GM12878 (cell line): ENCODE data around the gene SP3. TPM values are rescaled to one million over a fixed set of nuclear protein-coding genes. Genes with fewer than 3 reads are reported as not detected.

ENCODE experiments used
- ATAC-seq: fragments of 200-7000 bp; cut with Tn5 transposase; 3 replicates; pipeline ENCODE4 v1.9.1; 2020; ENCODE audit warnings: mild to moderate bottlenecking, moderate library complexity
- BruUV-seq: library from RNA; stranded (reverse); fragments of 400-500 nt; replicated peaks from 2 replicates; lab custom pipeline; 2021; lab: Mats Ljungman, UMichigan
- CTCF ChIA-PET: fragments of 300-600 bp; sonication (Branson Sonifier 250); formaldehyde crosslinking; extraction: SDS; loops from one replicate; lab custom pipeline; 2021; ENCODE audit warnings: inconsistent platforms; lab: Yijun Ruan, JAX
- POLR2A ChIA-PET: fragments of 350-600 bp; formaldehyde crosslinking; extraction: SDS; loops from one replicate; lab custom pipeline; 2021; ENCODE audit warnings: inconsistent platforms; lab: Charles Lee
- RAD21 ChIA-PET: fragments of 300-600 bp; sonication (Branson Sonifier 250); formaldehyde crosslinking; loops from one replicate; lab custom pipeline; 2023; ENCODE audit warnings: antibody characterized with exemption; ENCODE audit not compliant: unreplicated experiment; lab: Charles Lee
- SMC1A ChIA-PET: fragments of 300-600 bp; sonication (Branson Sonifier 250); formaldehyde crosslinking; loops from one replicate; lab custom pipeline; 2023; ENCODE audit not compliant: unreplicated experiment, uncharacterized antibody; lab: Charles Lee
- DNase-seq: peaks from one replicate; pipeline ENCODE4 v3.0.0-alpha.2; 2011; ENCODE audit warnings: low read depth, low spot score
- FAIRE-seq: peaks from 3 replicates; lab custom pipeline; 2011; peaks lifted over from hg19 to GRCh38; lab: Jason Lieb, UNC
- H2AFZ ChIP-seq: 2 replicates; pipeline ENCODE4 v1.6.0; 2011; ENCODE audit warnings: low read depth, low read length, control low read depth; ENCODE audit not compliant: control insufficient read depth
- H3K27ac ChIP-seq: 2 replicates; pipeline ENCODE4 v1.5.1; 2011; ENCODE audit warnings: control low read depth; ENCODE audit not compliant: control insufficient read depth, insufficient read depth
- H3K27me3 ChIP-seq, 2 experiments: replicated peaks in 1 of 2; 2 replicates each; pipeline versions ENCODE4 v1.6.0 to v1.6.1; 2011; ENCODE audit warnings: low read length in 1 of 2; ENCODE audit not compliant: control insufficient read depth in 2 of 2, insufficient read depth in 2 of 2
- H3K36me3 ChIP-seq, 2 experiments: 2 replicates each; pipeline ENCODE4 v1.5.1; 2011; ENCODE audit warnings: low read length in 1 of 2; ENCODE audit not compliant: control insufficient read depth in 2 of 2, insufficient read depth in 2 of 2
- H3K4me1 ChIP-seq: 2 replicates; pipeline ENCODE4 v1.6.1; 2011; ENCODE audit warnings: mild to moderate bottlenecking, low read length, moderate library complexity, mixed read lengths; ENCODE audit not compliant: control insufficient read depth, insufficient read depth
- H3K4me2 ChIP-seq: 2 replicates; pipeline ENCODE4 v1.6.0; 2011; ENCODE audit warnings: control low read depth; ENCODE audit not compliant: control insufficient read depth, insufficient read depth
- H3K4me3 ChIP-seq: fragments of 200-600 bp; sonication (generic); 2 replicates; pipeline ENCODE4 v1.5.1; 2016
- H3K79me2 ChIP-seq: 2 replicates; pipeline ENCODE4 v1.6.0; 2011; ENCODE audit warnings: low read length; ENCODE audit not compliant: control insufficient read depth, insufficient read depth
- H3K9ac ChIP-seq: 2 replicates; pipeline ENCODE4 v1.8.0; 2011; ENCODE audit warnings: low read length, control low read depth, mixed read lengths; ENCODE audit not compliant: control insufficient read depth, insufficient read depth
- H3K9me3 ChIP-seq: replicated peaks from 3 replicates; pipeline ENCODE4 v1.5.1; 2011; ENCODE audit warnings: mild to moderate bottlenecking, low read length; ENCODE audit not compliant: control insufficient read depth, insufficient read depth
- H4K20me1 ChIP-seq: 2 replicates; pipeline ENCODE4 v1.6.0; 2011; ENCODE audit not compliant: control insufficient read depth, insufficient read depth
- EP300 ChIP-seq, 2 experiments: fragments of 150-350 bp in 1 of 2; IDR thresholded peaks; 2 replicates each; pipeline ENCODE4 v1.6.1; 2011 to 2012; ENCODE audit warnings: low read depth in 2 of 2, low read length in 2 of 2, borderline replicate concordance in 1 of 2, improper control_type of control experiment in 1 of 2, inconsistent platforms in 1 of 2; ENCODE audit not compliant: control insufficient read depth in 1 of 2
- ESRRA ChIP-seq: IDR thresholded peaks from 2 replicates; pipeline ENCODE4 v1.6.1; 2012; ENCODE audit warnings: mild to moderate bottlenecking, low read length, improper control_type of control experiment
- LARP7 ChIP-seq: fragments of 450-650 bp; IDR thresholded peaks from 2 replicates; pipeline ENCODE4 v1.6.1; 2017; ENCODE audit warnings: mild to moderate bottlenecking
- MYC ChIP-seq: IDR thresholded peaks from 2 replicates; pipeline ENCODE4 v1.6.1; 2011; ENCODE audit warnings: mild to moderate bottlenecking, low read length, moderate library complexity, inconsistent platforms; ENCODE audit not compliant: insufficient read depth, insufficient replicate concordance, insufficient read length, severe bottlenecking
- NFIC ChIP-seq: IDR thresholded peaks from 2 replicates; pipeline ENCODE4 v1.6.1; 2012; ENCODE audit warnings: low read depth, mild to moderate bottlenecking, inconsistent platforms, low read length, moderate library complexity
- NR2C2 ChIP-seq: IDR thresholded peaks from 2 replicates; pipeline ENCODE4 v1.6.1; 2011; ENCODE audit warnings: borderline replicate concordance, low read depth; ENCODE audit not compliant: control insufficient read depth, insufficient read length
- NR2F1 ChIP-seq: fragments of 450-650 bp; conservative IDR thresholded peaks from 2 replicates; pipeline ENCODE4 v1.6.1; 2017; ENCODE audit warnings: mild to moderate bottlenecking
- SIN3A ChIP-seq: IDR thresholded peaks from 2 replicates; pipeline ENCODE4 v1.6.1; 2012; ENCODE audit warnings: low read depth, low read length, improper control_type of control experiment
- SMAD5 ChIP-seq: IDR thresholded peaks from 2 replicates; pipeline ENCODE4 v1.6.1; 2016; ENCODE audit warnings: antibody characterized with exemption, low read depth
- SMARCA5 ChIP-seq: fragments of 450-650 bp; IDR thresholded peaks from 2 replicates; pipeline ENCODE4 v1.6.1; 2017; ENCODE audit warnings: mild to moderate bottlenecking
- SMC3 ChIP-seq: IDR thresholded peaks from 2 replicates; pipeline ENCODE4 v1.6.1; 2011; ENCODE audit warnings: low read length, improper control_type of control experiment, borderline replicate concordance
- STAT3 ChIP-seq: IDR thresholded peaks from 2 replicates; pipeline ENCODE4 v1.6.1; 2011; ENCODE audit warnings: low read depth, low read length, improper control_type of control experiment
- SUZ12 ChIP-seq: fragments of 200-600 bp; sonication (generic); IDR thresholded peaks from one replicate; pipeline ENCODE4 v1.6.1; 2018; ENCODE audit warnings: antibody characterized with exemption, mild to moderate bottlenecking; ENCODE audit not compliant: unreplicated experiment
- YY1 ChIP-seq: IDR thresholded peaks from 2 replicates; pipeline ENCODE4 v1.6.1; 2011; ENCODE audit warnings: low read depth, mild to moderate bottlenecking, low read length
- ZNF217 ChIP-seq: fragments of 450-650 bp; IDR thresholded peaks from 2 replicates; pipeline ENCODE4 v1.6.1; 2017; ENCODE audit warnings: antibody characterized with exemption, mild to moderate bottlenecking
- WGBS: methylation state at CpG from one replicate; pipeline ENCODE4 v1.1.6; 2016; ENCODE audit warnings: low lambda C conversion rate; ENCODE audit not compliant: insufficient replicate concordance, insufficient coverage; ENCODE audit errors: missing lambda C conversion rate; 5-methylcytosine and 5-hydroxymethylcytosine counted together
- in situ Hi-C: fragments of 300-500 bp; cut with MboI; formaldehyde crosslinking; loops from 9 replicates; pipeline ENCODE4 v1.14.3; 2018; ENCODE audit warnings: mixed read lengths
- intact Hi-C: fragments of 100-400 bp; cut with micrococcal nuclease; formaldehyde crosslinking; loops from one replicate; pipeline ENCODE4 v1.14.2; 2022; ENCODE audit not compliant: unreplicated experiment
- polyA plus RNA-seq, 11 experiments: library from polyadenylated mRNA; depleted of rRNA in 4 of 11; unstranded in 6 of 11; stranded (reverse) in 5 of 11; fragments of >200 nt; fragmentation: Nextera tagmentation in 4 of 11; fragmentation: Illumina TruSeq in 1 of 11; extraction: Ambion mirVana in 4 of 11; extraction: Trizol in 1 of 11; gene quantifications; 1 replicate in 1 of 11; 2 replicates in 10 of 11; pipeline versions ENCODE4 v1.2.1 to v1.2.3, GENCODE V29; 2011 to 2016; ENCODE audit warnings: inconsistent platforms in 2 of 11, missing spikeins in 2 of 11, low read depth in 1 of 11
- total RNA-seq, 4 experiments: library from RNA; depleted of rRNA in 3 of 4; stranded (reverse); fragments of >200 nt in 3 of 4; fragmentation: Illumina TruSeq in 1 of 4; extraction: Trizol in 1 of 4; gene quantifications; 2 replicates each; pipeline versions ENCODE4 v1.2.1 to v1.2.3, GENCODE V29; 2013 to 2021
- TF ChIP-seq, protein P1 (sequence below): IDR thresholded peaks from 2 replicates; pipeline ENCODE4 v1.6.1; 2012; ENCODE audit warnings: low read length, inconsistent platforms
- TF ChIP-seq, protein P2 (sequence below): IDR thresholded peaks from 2 replicates; pipeline ENCODE4 v1.6.1; 2012; ENCODE audit warnings: low read depth, low read length, improper control_type of control experiment
- TF ChIP-seq, protein P3 (sequence below): fragments of 450-650 bp; conservative IDR thresholded peaks from 2 replicates; pipeline ENCODE4 v1.6.1; 2017; ENCODE audit warnings: mild to moderate bottlenecking, moderate library complexity
- TF ChIP-seq, protein P4 (sequence below): fragments of 450-650 bp; IDR thresholded peaks from 2 replicates; pipeline ENCODE4 v1.6.1; 2018; ENCODE audit warnings: borderline replicate concordance, mild to moderate bottlenecking; ENCODE audit not compliant: partially characterized antibody

The SP3 gene
- total and polyA plus RNA-seq, 10 of the 15 experiments (the other 5 are each of a cell fraction or from before 2014, with no cell fraction given): 9.9 to 87.6 (median 52.4) TPM

DNA sequence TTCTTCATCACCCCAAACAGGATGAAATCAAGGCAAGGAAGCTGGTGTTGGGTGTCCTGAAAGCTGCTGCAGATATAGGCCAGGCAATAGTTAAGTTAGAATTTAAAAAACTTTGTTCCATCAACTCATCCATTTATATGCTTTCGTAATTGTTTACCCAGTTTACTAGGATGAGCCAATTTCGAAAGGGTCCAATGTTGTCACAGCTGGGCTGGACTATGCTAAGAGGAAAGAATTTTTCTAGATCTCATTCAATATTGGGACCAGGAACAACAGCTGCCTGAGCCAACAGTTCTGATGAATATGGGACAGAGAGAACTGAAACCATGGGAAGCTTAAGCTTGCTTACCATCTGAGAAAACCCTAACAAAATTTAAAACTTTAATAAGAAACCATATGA lies 21.6 kb upstream of the SP3 start (continued):
- TF ChIP-seq SUZ12 (no peak), SMC3 (no peak), YY1 (no peak), NR2F1 (no peak), MYC (no peak)

DNA sequence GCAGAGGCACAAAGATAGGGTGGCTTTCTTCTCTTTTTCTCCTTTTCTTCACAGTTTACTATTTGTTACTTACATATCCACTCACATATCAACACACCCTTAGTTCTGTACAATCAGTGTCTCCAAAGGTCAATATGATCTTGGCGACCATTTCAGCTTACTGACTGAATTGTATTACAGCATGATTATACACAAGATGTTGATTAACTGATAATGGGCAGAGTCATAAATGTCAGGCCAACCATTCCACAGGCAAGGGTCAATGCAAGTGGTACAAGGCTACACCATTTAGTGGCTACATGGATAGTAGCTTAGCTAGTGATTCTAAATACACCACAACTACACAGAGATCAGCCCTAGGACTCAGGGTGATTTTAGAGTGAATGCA lies 20.4 kb upstream of the SP3 start:
- ATAC-seq: no peak
- H3K27ac ChIP-seq: no peak overlapping the region
- POLR2A ChIA-PET: no interaction called here
- intact Hi-C loops (no loop called here), in situ Hi-C loops (no loop called here)
- H3K79me2 ChIP-seq: no peaks in the 10 kb centered on the region
- no peak for DNase-seq
- SMC1A ChIA-PET: no interaction called here
- H3K4me2 ChIP-seq: no peak overlapping the region
- H3K4me1 ChIP-seq: peaks cover 16% of the 10 kb centered on the region
- no peak overlapping the region for H2AFZ ChIP-seq
- H3K36me3 ChIP-seq: no peaks in the 10 kb centered on the region
- no peaks in the 10 kb centered on the region for H4K20me1 ChIP-seq
- BruUV-seq: no TSS peak
- no peaks in the 10 kb centered on the region for H3K27me3 ChIP-seq
- H3K9me3 ChIP-seq: no peaks in the 10 kb centered on the region
- RAD21 ChIA-PET: interaction anchor here (0.7 kb wide), 1 partner anchor 433 kb away, joined by 3 read pairs; no protein-coding TSS in a partner anchor
- 94% methylated on average over 1 of the region's 1 CpG for WGBS
- H3K4me3 ChIP-seq: no peak overlapping the region
- FAIRE-seq: no peak
- CTCF ChIA-PET: no interaction called here
- no peak overlapping the region for H3K9ac ChIP-seq
- TF ChIP-seq ZNF217: no peak
- TF ChIP-seq, protein P1, sequence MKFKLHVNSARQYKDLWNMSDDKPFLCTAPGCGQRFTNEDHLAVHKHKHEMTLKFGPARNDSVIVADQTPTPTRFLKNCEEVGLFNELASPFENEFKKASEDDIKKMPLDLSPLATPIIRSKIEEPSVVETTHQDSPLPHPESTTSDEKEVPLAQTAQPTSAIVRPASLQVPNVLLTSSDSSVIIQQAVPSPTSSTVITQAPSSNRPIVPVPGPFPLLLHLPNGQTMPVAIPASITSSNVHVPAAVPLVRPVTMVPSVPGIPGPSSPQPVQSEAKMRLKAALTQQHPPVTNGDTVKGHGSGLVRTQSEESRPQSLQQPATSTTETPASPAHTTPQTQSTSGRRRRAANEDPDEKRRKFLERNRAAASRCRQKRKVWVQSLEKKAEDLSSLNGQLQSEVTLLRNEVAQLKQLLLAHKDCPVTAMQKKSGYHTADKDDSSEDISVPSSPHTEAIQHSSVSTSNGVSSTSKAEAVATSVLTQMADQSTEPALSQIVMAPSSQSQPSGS: no peak
- no peak for TF ChIP-seq ESRRA
- TF ChIP-seq SIN3A: no peak
- no peak for TF ChIP-seq STAT3
- TF ChIP-seq EP300 (IDR thresholded peaks at IDR 0.05; ENCODE audit: borderline replicate concordance in 1 of 2, control insufficient read depth in 1 of 2, low read depth in 2 of 2, low read length in 2 of 2): no peak
- no peak for TF ChIP-seq NFIC
- TF ChIP-seq SMARCA5: no peak
- TF ChIP-seq LARP7: no peak
- TF ChIP-seq NR2C2: no peak
- TF ChIP-seq, protein P2, sequence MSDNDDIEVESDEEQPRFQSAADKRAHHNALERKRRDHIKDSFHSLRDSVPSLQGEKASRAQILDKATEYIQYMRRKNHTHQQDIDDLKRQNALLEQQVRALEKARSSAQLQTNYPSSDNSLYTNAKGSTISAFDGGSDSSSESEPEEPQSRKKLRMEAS: no peak
- TF ChIP-seq, protein P3, sequence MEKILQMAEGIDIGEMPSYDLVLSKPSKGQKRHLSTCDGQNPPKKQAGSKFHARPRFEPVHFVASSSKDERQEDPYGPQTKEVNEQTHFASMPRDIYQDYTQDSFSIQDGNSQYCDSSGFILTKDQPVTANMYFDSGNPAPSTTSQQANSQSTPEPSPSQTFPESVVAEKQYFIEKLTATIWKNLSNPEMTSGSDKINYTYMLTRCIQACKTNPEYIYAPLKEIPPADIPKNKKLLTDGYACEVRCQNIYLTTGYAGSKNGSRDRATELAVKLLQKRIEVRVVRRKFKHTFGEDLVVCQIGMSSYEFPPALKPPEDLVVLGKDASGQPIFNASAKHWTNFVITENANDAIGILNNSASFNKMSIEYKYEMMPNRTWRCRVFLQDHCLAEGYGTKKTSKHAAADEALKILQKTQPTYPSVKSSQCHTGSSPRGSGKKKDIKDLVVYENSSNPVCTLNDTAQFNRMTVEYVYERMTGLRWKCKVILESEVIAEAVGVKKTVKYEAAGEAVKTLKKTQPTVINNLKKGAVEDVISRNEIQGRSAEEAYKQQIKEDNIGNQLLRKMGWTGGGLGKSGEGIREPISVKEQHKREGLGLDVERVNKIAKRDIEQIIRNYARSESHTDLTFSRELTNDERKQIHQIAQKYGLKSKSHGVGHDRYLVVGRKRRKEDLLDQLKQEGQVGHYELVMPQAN: no peak
- no peak for TF ChIP-seq SUZ12
- TF ChIP-seq, protein P4, sequence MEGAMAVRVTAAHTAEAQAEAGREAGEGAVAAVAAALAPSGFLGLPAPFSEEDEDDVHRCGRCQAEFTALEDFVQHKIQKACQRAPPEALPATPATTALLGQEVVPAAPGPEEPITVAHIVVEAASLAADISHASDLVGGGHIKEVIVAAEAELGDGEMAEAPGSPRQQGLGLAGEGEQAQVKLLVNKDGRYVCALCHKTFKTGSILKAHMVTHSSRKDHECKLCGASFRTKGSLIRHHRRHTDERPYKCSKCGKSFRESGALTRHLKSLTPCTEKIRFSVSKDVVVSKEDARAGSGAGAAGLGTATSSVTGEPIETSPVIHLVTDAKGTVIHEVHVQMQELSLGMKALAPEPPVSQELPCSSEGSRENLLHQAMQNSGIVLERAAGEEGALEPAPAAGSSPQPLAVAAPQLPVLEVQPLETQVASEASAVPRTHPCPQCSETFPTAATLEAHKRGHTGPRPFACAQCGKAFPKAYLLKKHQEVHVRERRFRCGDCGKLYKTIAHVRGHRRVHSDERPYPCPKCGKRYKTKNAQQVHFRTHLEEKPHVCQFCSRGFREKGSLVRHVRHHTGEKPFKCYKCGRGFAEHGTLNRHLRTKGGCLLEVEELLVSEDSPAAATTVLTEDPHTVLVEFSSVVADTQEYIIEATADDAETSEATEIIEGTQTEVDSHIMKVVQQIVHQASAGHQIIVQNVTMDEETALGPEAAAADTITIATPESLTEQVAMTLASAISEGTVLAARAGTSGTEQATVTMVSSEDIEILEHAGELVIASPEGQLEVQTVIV: no peak
- no peak for TF ChIP-seq SMAD5
